Peyer's patch (tissue), 4 donors: ENCODE measurements around the gene ALG1. TPM values are rescaled to one million over a fixed set of nuclear protein-coding genes. Genes with fewer than 3 reads are reported as not detected.
A peak's percentile ranks its signal among the peaks of the same experiment; 100 is the strongest.
"Not testable (repeated sequence)": the region's sequence is repeated elsewhere in the genome, so short reads cannot be mapped to it uniquely, and the experiment has no call there.

Experiments used
- DNase-seq, 3 donors: peaks; one replicate each; pipeline ENCODE4 v3.0.0-alpha.2; 2017 to 2019
- H3K27ac ChIP-seq, 4 donors: fragments of 200-600 bp; sonication (generic); one replicate each; pipeline ENCODE4 v1.5.1; 2016 to 2019
- H3K27me3 ChIP-seq, 2 donors: fragments of 200-600 bp; sonication (generic); one replicate each; pipeline ENCODE4 v1.5.1; 2019
- H3K36me3 ChIP-seq, 3 donors: fragments of 200-600 bp; sonication (generic); one replicate each; pipeline ENCODE4 v1.5.1; 2016 to 2019
- H3K4me1 ChIP-seq, 4 donors: fragments of 200-600 bp; sonication (generic); one replicate each; pipeline ENCODE4 v1.5.1; 2016 to 2019
- H3K4me3 ChIP-seq, 4 donors: fragments of 200-600 bp; sonication (generic); 1 replicate in 3 of 4; 2 replicates in 1 of 4; pipeline ENCODE4 v1.5.1; 2016 to 2019; ENCODE audit warnings: mild to moderate bottlenecking in 1 of 4
- H3K9me3 ChIP-seq, 4 donors: fragments of 200-600 bp; sonication (generic); one replicate each; pipeline ENCODE4 v1.5.1; 2016 to 2019; ENCODE audit warnings: mild to moderate bottlenecking in 1 of 4
- CTCF ChIP-seq, 6 experiments: fragments of 450-650 bp in 4 of 6; fragments of 200-600 bp in 2 of 6; sonication (generic) in 1 of 6; IDR thresholded peaks; one replicate each; pipeline ENCODE4 v1.5.1; 2017 to 2019; ENCODE audit warnings: antibody characterized with exemption in 6 of 6, mild to moderate bottlenecking in 3 of 6, moderate library complexity in 1 of 6
- POLR2A ChIP-seq, 2 donors: fragments of 450-650 bp; IDR thresholded peaks; one replicate each; pipeline ENCODE4 v1.5.1; 2017; ENCODE audit warnings: antibody characterized with exemption in 2 of 2, mild to moderate bottlenecking in 2 of 2, moderate library complexity in 2 of 2
- total RNA-seq, 4 donors: library from RNA; depleted of rRNA; stranded (reverse); fragments of >200 nt; gene quantifications; one replicate each; pipeline ENCODE4 v1.1.0, GENCODE V29; 2016

Gene ALG1
- total RNA-seq, 4 donors from 2014 or later: 17.8 to 33.9 (median 23.4) TPM

GRCh38 chr16:5040451-5040850 is 31.2 kb upstream of the ALG1 start:
- Histone ChIP-seq H3K36me3 (no peaks in the 10 kb centered on the region), H3K4me1 (no peaks in the 10 kb centered on the region), H3K9me3 (no peaks in the 10 kb centered on the region), H3K27me3 (no peaks in the 10 kb centered on the region), H3K27ac (no peak overlapping the region), H3K4me3 (no peak overlapping the region)
- no peak for TF ChIP-seq POLR2A (IDR thresholded peaks at IDR 0.05)
- no peak for TF ChIP-seq CTCF (IDR thresholded peaks at IDR 0.05)
- peak in 1 of 3 donors; percentile 19 for DNase-seq

GRCh38 chr16:5041600-5042133 is 30.0 kb upstream of the ALG1 start:
- no peaks in the 10 kb centered on the region for H3K36me3 ChIP-seq
- H3K27ac ChIP-seq: no peak overlapping the region
- no peaks in the 10 kb centered on the region for H3K4me1 ChIP-seq
- no peak overlapping the region for H3K4me3 ChIP-seq
- H3K27me3 ChIP-seq: no peaks in the 10 kb centered on the region
- no peak for TF ChIP-seq POLR2A (IDR thresholded peaks at IDR 0.05)
- no peak for TF ChIP-seq CTCF (IDR thresholded peaks at IDR 0.05)
- DNase-seq: peak in 1 of 3 donors; percentile 12
- H3K9me3 ChIP-seq: no peaks in the 10 kb centered on the region

GRCh38 chr16:5042574-5043171 is 29.0 kb upstream of the ALG1 start:
- DNase-seq: peak in 1 of 3 donors; percentile 15
- TF ChIP-seq POLR2A (IDR thresholded peaks at IDR 0.05) (no peak), CTCF (IDR thresholded peaks at IDR 0.05) (no peak)
- Histone ChIP-seq H3K9me3 (no peaks in the 10 kb centered on the region), H3K36me3 (no peaks in the 10 kb centered on the region), H3K4me1 (no peaks in the 10 kb centered on the region), H3K27me3 (no peaks in the 10 kb centered on the region), H3K4me3 (no peak overlapping the region), H3K27ac (no peak overlapping the region)

GRCh38 chr16:5044011-5044540 is 27.6 kb upstream of the ALG1 start:
- no peaks in the 10 kb centered on the region for H3K9me3 ChIP-seq
- H3K36me3 ChIP-seq: no peaks in the 10 kb centered on the region
- no peak for TF ChIP-seq POLR2A (IDR thresholded peaks at IDR 0.05)
- TF ChIP-seq CTCF (IDR thresholded peaks at IDR 0.05): no peak
- no peak overlapping the region for H3K27ac ChIP-seq
- no peaks in the 10 kb centered on the region for H3K27me3 ChIP-seq
- no peaks in the 10 kb centered on the region for H3K4me1 ChIP-seq
- H3K4me3 ChIP-seq: no peak overlapping the region
- peak in 1 of 3 donors; percentile 28 for DNase-seq

- H3K36me3 ChIP-seq: not testable (repeated sequence)
Observed at GRCh38 chr16:5044581-5044980, 27.1 kb upstream of the ALG1 start.

GRCh38 chr16:5045499-5046115 is 26.0 kb upstream of the ALG1 start:
- peak in 1 of 3 donors; percentile 26 for DNase-seq
- Histone ChIP-seq H3K27me3 (no peaks in the 10 kb centered on the region), H3K36me3 (no peaks in the 10 kb centered on the region), H3K27ac (no peak overlapping the region), H3K4me1 (no peaks in the 10 kb centered on the region), H3K9me3 (no peaks in the 10 kb centered on the region), H3K4me3 (no peak overlapping the region)
- TF ChIP-seq CTCF (IDR thresholded peaks at IDR 0.05) (no peak), POLR2A (IDR thresholded peaks at IDR 0.05) (no peak)

More at GRCh38 chr16:5044581-5044980, 27.1 kb upstream of the ALG1 start:
- not testable (repeated sequence) for DNase-seq, H3K27ac ChIP-seq, H3K4me3 ChIP-seq, H3K27me3 ChIP-seq, H3K4me1 ChIP-seq, H3K9me3 ChIP-seq
